HG02763 (cell line): ENCODE measurements around the gene MAP2.
"Not testable (repeated sequence)": the region's sequence is repeated elsewhere in the genome, so short reads cannot be mapped to it uniquely, and the experiment has no call there.

ENCODE experiments used
- ATAC-seq: cut with Tn5 transposase; IDR thresholded peaks from one replicate; pipeline ENCODE4 v1.9.1; 2021; ENCODE audit warnings: mild to moderate bottlenecking, moderate library complexity; ENCODE audit not compliant: unreplicated experiment

MAP2 gene

DNA sequence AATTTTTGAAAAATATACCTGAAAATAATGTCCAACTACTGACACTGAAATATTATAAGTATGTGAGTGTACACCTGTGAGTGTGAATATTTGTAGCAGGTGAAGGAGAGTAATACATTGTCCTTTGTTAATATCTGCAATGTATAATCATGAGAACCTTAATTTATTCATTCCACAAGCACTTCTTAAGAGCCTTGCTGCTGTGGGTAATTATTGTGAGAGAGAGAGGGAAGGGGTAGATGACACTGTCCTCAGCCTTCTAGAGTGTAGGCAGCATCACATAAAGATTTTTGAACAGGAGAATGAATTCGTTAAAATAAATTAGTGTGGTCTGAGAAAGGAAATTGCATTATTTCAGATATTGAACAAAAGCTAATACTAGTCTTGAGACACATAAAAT is 157.2 kb downstream of the MAP2 start:
- no peak for ATAC-seq

DNA sequence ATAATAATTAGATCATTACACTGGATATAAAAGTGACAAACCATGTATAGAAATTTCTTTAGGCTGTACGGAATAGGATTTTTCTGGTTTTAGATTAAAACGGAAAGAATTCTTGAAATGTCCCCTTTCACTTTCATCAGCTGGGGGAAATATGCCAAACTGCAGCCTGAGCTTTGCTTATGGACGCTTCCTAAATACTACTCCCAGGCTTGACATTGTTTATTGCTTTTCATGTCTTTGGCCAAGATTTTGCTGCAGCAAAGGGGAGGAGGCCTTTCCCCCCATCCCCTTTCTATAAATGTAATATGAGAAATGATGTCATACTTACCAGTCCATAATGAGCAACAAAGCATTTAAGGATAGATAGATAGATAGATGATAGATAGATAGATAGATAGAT is 158.4 kb downstream of the MAP2 start:
- ATAC-seq: no peak

DNA sequence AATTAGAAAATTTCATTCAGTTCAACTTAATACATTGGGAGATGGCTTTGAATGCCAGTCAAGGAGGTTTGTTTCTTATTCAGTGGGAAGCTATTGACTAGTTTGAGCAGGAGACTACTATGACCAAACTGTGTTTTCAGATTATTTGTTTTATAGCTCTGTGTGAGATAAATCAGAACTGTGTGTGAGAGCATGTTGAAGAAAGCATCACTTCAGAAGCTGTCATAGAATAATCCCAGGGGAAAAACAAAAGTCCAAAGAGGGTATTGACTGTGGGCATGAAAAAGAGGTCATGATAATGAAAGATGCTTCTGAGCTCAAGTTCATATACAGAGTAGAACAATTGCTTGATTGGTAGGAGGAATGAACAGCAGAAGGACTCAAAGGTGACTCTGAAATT is 160.6 kb downstream of the MAP2 start:
- ATAC-seq: no peak

DNA sequence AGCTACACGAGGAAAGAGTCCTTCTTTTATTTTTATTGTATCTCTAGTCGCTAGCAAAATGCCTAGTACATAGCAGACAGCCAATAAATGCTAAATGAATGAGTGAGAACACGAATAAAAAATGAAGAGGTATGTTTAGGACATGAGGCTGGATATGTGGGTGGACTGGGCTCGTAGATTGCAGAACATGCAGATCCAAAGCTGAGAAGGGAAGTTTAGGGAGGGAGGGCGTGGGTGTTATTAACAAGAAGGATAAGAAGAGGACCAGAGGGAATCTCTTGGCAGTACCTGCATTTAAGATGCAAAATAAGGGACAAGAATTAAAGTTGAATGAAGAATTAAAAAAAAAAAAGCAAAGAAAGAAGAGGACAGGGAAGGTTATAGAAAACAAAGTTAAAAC is 161.1 kb downstream of the MAP2 start:
- ATAC-seq: no peak

DNA sequence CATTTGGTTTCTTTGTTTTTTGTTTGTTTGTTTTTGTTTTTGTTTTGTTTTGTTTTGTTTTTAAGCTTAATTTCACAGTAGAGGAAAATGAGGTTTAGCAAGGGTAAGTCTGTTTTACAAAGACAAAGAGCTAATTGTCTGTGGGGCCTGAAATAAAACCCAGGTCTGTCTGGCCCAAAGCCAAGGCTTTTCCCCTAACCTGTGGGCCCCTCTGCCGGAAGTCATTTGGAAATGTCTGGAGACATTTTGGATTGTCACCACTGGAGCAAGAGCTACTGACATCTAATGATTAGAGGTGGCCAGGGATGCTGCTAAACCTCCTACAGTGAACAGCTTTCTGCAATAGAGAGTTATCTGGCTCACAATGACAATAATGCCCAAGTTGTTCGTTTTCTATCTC is 167.2 kb downstream of the MAP2 start:
- ATAC-seq: no peak

DNA sequence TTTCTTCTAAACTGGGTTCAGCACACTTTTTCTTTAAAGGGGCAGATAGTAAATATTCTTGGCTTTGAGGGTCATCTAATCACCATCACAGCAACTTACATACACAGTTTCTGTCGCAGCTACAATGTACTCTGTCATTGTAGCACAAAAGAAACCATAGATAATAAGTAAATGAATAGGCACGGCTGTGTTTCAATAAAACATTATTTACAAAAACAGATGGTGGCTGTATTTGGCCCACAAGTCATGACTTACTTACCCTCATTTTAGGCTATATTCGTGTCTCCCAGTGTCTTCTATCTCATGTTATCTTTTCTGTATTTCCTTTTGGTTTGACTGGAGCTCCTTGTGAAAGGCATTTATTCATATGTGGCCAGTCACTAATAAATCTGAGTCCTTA is 168.3 kb downstream of the MAP2 start:
- ATAC-seq: no peak

DNA sequence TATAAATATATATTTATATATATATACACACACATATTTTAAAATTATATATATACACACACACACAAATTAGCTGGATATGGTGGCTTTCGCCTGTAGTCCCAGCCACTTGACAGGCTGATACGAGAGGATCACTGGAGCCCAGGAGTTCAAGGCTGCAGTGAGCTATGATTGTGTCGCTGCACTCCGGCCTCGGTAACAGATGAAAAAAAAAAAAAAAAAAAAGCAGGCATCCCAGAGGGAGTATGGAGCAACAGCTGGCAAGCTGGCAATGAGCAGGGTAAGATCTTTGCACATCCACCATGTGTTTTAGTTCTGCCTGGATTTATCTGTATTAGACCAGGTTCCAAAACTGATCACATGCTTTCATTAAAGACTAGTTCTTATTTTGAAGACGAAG is 170.1 kb downstream of the MAP2 start:
- ATAC-seq: no peak

DNA sequence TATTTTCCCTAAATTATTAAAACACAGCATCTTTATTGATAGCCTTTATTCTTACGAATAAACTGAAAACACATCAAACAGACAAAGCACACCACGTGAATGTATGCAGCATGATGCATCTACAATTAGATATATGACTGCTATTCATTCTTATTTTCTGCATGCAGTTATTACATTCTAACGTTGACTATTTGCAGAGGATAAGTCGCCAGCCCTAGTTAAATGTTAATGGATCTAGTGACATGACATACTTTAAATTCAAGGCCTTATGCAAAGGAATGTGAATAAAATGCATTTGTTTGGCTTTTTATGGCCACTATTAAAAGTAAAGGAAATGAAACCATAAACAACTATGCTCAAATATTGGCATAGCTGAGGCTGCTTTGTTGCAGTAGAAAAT is 172.4 kb downstream of the MAP2 start:
- ATAC-seq: no peak

DNA sequence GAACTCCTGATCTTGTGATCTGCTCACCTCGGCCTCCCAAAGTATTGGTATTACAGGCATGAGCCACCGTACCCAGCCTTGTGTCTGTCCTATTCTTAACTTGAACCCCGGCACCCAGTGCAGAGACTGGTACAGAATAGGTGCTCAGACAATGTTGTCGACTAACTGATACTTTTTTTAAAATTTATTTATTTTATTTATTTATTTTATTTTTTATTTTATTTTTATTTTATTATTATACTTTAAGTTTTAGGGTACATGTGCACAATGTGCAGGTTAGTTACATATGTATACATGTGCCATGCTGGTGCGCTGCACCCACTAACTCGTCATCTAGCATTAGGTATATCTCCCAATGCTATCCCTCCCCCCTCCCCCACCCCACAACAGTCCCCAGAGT is 174.4 kb downstream of the MAP2 start:
- ATAC-seq: not testable (repeated sequence)

DNA sequence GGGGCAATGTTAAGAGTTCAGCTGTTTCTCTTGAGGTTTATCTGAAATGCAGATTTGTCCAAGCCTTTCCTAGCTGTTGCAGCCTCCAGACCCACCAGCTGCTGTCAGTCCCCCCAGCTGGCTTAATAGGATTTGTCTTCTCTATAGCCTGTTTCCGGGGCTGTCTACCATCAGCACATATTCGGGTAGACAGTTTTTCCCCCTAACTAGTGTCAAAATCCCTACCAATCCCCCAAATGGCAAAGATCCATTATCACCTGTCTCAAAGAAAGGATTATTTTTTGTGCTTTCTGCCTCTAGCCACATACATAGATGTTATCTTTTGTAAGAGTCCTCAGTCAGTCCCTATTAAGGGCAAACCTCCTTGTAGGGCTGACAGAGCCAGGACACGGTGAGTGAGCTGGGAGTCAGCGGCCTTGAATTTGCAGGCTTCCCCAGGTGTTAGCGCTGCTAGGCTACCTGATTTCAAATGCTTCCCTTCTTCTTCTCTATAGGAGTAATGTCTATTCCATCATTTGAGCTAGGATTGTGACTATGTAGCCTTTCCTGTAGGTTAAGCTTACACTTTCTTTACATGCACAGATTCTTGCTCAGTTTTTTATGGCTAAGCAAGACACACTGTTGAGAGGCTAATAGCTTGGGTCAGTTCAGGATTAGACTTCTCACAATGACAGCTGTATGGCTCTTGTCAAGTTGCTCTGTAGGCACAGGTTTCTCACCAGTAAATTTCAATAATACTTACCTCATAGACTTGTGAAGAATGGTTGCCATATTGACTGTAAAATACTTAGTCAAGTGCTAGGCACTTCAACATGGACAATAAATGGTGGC is 176.7 kb downstream of the MAP2 start:
- ATAC-seq: no peak

DNA sequence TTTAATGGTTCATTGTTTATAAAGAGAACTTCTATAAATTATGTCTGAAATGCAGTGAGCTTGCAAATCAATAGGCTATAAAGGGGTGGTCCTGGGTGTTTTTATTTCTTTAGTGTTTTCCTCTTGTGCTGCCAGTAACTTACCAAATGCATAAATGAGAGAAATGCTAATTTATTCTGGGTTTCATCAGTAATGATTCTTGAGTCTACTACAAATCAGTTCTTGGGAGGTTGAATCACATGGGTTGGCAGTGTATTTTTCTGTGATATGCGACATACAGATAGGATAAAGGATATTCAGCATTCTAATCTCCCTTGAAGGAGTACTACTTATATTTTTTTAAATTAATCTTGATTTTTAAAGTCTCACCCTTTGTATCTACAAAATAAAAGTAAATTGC is 177.7 kb downstream of the MAP2 start:
- ATAC-seq: no peak

DNA sequence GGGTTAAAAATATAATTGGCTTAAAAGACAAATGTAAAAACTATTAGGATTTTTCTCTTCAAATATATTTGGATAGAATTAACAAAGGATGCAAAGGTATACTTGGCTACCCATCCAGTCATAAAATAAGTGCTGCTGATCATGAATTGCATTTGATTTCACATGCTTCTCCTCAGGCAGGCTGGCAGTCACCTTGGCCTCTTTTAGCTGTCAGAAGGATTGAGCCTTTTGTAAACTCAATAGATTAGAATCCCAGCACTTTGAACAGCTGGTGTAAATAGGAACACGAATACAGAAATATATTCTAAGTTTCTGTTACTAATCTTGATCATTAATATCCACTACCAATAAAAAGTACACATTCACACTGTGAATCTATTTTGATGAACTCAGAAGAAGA is 178.4 kb downstream of the MAP2 start:
- ATAC-seq: no peak

DNA sequence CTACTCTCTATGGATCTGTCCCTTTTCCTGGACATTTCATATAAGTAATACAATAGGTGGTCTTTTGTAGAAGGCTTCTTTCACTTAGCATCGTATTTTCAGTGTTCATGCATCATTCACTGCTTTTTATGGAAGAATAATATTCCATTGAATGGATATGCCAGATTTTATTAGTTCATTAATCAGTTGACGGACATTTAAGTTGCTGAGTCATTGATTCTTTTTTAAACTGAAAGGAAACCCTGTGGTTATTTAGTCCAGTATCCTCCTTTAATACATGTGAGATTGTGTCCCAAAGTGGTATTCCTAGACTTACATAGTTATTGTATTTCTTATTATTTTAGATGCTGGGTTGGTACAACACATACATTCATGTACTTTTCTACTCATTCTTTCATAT is 185.7 kb downstream of the MAP2 start:
- ATAC-seq: no peak

DNA sequence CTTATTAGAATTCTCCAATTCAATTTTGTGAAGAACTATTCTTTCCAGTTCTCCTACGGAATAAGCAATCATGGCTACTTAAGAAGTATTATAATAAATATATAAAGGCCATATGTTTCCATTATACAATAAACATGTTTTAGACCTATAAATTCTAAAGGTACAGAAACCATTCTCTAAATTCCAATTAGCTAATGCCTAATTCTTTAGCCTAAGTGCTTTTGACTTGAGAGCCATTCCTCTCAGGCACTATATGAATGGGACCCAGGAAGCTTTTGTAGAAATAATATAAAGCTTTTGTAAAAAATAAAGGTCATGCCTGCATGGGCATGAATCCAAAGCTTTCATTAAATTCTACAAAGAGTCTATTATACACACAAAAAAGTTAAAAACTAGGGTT is 186.8 kb downstream of the MAP2 start:
- no peak for ATAC-seq

DNA sequence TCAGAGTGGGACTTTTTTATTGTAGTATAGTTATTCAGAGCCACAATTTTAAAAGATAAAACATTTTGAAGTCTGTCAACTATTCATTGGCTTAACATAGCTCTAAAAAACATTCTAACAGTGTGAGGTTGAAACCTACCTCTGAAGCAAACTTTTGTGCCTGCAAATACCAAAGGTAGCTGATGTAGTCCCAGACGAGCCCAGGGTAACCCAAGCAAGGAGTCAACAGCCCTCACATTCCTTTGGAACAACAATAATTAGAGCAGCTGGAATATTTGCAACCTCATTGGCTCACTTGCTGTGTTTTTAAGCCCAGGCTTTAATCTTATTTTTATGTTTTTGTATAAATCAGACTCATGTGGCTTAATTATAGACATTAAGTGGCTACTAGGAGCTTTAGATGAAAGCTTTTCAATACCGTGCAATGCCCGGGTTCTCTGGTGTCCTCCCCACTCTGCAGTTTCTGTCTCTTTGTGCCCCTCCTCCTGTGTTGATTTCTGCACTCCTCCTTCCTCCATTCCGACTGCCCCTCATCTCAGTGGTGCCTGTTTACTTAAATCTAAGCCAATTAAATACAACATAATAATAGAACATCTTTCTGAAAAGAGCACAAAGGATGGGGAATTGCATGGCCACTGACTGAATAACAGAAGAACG is 189.9 kb downstream of the MAP2 start:
- ATAC-seq: no peak

DNA sequence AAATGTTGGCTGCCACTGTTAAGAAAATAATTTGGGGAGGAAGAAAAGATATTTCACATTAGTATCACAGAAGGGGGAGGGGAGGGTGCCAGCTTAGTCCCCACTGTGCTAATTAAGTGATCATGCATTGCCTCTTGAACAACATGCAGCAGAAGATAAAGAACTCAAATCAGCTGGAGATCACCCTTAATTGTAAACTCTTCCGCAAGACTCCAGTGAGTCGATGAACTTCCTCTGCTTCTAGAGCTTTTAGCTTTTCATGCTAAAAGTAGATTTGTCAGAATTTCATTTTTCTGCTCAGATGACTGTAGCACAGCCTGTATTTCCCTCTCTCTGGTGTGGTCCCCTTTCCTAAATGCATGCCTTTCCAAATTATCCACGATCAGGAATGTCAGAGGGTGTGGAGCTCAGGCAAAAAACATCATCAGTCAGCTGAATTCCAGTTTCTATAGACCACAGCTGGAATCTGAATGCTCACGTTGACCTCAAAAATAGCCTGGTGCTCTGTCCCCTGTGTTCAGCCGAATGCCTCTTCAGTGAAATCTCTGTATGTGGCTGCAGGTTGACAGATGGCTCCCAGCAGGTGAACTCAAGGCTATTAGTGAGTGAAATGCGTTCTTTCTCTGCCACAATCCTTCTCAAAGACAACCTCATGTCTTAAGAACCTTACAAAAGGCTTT is 191.0 kb downstream of the MAP2 start:
- ATAC-seq: no peak

DNA sequence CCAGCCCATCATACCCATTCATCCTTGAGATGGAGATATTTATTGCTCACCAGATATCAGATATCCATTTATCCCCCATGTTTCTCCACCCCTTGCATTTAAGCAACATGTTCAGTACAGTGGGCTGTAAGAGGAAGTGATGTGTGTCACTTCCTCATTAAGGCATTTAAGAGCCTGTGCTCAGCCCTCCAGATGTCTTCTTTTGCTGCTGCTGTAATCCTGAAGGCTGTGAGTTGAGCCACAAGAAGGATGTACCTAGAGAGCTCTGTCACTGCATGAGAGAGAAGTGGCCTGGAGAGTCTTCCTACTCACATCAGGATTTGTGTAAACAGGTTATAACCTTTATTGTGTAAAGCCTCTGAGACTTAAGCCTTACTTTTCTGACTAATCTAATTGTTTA is 195.9 kb downstream of the MAP2 start:
- no peak for ATAC-seq

DNA sequence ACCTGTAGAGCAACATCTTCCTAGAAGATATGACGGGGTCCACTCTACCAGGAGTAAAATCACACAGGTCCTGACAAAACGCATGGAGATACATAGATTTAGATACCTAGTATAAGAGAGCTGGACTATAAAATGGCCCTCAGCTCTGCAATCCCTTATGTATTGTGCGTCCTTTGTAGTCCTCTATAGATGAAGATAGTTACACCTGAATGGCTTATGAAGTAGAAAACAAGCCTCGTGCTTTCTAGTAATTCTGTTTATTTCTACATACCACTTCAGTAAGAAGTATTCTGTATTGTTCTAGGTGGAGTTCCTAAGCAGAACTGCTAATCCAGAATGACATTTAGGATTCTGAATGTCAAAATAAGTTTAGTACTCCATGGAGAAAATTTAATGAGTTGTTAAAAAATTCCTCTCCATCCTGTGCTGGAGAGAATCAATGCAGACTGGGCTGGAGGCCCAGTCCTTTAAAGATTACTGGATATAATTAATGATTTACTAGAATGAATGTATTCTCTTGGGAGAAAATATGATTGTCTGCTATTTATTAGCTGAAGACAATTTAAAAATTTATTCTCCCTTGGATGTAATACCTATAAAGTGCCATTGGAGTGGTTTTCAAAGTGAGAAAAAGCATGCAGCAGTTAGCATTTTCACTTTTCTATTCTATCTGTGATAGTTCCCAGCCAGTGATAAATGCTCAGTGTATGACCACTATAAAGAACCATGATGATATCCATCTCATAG is 200.5 kb downstream of the MAP2 start:
- no peak for ATAC-seq

DNA sequence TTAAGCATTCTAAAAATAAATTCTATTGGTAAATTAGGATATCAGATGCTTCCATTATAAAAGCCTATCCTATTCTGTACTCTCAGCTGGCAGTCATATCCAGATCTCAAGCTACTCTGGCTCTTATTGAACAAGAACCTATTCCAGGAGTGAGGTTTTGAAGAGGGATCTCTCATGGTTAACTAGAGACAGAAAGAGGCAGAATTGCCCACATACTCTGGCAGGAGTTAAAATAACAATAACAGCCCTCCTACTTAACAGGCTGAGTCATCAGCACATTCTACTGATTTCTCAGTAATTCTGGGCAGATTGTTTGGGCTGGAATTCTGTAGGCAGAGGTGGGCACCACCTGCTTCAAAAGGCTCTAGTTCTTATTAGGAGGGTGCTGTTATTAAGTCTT is 205.8 kb downstream of the MAP2 start:
- no peak for ATAC-seq

DNA sequence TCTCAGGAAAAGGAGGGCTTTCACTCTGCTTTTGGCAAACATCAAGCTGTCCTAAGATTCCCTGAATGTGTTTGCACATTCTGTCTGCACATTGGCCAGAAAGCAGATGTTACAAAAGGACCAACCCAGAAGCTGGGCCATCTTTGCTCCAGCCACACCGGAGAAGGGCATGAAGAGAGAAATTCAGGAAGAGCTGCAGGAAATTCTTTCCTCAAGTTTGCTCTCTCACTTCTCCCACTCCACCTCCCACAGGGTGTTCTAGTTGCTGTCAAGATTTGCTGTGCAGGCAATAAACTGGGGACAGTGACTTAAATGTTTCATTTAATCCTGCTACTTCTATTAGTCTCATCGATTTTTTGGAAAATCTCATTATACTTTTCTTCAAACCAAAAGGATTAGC is 210.1 kb downstream of the MAP2 start:
- ATAC-seq: no peak

DNA sequence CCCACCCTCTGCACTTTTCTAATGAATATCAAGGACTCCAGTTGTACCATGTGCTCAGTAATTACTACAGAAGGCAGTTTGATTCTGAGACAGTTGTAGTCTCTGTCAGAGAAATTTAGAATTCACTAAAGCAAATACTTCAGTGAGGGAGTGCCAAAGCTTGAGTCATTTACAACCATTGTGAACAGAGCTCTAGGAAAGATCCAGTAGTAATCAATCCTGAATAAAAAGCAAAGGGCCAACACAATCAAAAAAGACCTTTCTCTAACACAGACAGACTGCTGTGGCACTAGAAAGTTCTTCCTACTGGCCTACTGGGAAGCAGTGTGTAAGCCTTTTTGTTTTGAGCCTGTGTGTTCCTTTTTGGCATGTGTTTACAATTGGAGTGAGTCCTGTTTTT is 212.2 kb downstream of the MAP2 start:
- no peak for ATAC-seq
